ENCODE results near the gene CDH24.

CDH24 gene

DNA sequence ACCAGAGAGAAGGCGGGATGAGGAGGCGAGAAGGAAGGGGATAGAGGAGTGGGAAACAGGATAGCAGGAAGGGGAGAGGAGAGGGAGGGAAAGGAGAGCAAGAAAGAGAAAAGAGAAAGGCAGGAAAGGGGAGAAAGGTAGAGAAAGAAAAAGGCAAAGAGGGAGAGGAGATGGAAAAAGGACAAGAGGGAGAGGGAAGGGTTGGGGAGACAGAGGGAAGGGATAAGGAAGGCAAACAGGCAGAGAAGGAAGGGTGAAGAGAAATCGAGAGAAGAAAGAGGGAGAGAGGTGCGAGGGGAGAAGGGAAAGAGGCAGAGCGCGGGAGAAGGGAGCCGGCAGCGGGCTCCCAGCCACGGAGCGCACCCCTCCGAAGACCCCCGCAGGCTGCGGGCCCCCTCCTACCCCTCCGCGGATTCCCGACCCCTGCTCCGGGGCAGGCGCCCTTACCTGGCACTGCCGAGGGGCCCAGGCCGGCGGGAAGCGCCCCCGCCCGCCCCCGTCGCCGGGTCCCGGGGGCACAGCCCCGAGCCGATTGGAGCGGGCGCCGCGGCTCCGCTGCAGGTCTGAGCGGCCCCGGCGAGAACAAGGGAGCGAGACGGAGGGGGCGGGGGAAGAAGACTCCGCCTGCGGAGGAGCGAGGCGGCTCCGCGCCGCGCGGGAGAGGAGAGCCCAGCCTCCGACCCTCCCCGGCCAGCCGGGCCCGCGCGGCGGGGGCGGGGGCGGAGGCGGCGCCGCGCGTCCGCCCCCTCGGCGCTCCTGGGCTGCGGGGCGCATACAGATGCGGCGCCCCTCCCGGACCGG is at the start of gene CDH24:
Gene CDH24, minus strand, starts transcription at position 565 of the 801 bp plus-strand sequence. CDS start 1,787 bp downstream, outside the sequence.
- DNase-seq: peak; percentile 90

GRCh38 chr14:23106747-23107045 is 49.4 kb upstream of the CDH24 start:
- DNase-seq: no peak

DNA sequence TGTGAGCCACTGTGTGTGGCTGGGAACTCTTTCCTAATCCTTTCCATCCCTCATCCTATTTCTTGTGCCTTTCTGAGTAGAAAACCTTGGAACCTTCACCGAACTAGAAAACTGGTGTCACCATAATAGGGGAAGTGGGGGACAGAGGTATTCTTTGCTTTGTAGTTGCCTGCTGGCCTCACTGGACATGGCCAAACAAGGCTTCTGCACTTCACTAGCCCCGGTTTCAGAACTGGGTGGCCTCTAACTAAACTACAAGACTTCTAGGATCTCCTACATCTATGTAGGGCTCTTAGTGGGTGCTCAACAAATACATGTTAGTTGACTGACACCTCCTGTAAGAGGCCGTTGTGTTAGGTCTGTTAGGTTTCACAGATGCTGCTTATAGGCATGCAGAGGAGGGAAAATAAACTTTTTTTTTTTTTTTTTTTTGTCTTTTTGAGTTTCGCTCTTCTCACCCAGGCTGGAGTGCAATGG is 48.1 kb upstream of the CDH24 start:
- DNase-seq: no peak

DNA sequence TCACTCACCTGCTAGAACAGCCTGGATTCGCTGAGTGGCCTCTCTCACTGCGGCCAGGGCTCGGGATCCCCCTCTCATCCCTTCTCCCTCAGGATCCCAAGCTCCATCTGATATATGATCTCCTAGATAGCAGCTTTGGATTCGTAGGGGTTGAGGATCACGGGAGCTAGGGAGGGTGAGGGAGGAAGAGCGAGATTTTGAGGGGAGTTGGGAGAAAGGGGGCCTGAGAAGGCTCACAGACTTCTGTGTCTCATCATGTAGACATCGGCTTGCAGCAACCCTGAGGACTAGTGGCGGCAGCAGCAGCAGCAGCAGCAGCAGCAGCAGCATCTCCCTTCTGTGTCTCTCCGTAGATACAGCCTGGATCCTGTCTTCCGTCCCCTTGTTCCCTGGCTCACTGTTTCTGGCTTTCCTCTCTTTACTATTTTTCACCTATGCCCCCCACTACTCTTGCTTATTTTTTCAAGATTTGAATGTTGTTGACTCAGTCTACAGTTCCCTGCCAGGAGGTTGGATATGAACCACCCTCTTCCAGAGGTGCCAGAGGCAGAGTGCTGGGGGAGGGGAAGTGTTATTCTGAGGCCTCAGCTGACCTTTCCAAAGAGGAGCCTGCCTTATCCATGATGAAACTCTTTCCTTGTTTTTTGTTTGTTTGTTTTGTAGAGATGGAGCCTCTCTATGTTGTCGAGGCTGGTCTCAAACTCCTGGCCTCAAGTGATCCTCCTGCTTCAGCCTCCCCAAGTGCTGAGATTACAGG is 47.4 kb upstream of the CDH24 start, which contains the start of gene CIROP:
Gene CIROP, minus strand, starts transcription at position 399 of the 757 bp plus-strand sequence. Its CDS starts 69 bp downstream, at position 330.
- DNase-seq: no peak

DNA sequence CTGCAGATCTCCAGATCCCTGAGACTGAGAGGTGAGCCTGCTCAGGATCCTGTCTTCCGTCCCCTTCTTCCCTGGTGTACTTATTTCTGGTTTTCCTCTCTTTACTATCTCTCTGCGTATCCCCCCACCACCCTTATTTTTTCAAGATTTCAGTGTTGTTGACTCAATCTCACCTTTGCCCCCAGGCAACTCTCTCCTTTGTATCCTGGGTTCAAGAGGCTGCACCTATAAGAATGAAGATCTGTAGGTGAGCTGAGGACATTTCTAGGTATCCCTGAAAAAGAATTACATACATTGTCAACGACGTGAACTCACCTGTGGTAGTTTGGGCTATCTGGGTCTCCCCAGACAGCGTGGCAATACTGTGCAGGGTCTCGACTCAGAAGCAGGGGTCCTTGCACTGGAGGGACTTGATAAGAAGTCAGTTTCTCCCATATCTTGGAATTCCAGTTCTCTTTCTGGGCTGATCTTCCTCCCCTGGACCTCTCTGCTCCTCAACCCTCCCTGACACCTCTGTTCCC is 46.8 kb upstream of the CDH24 start:
- no peak for DNase-seq

DNA sequence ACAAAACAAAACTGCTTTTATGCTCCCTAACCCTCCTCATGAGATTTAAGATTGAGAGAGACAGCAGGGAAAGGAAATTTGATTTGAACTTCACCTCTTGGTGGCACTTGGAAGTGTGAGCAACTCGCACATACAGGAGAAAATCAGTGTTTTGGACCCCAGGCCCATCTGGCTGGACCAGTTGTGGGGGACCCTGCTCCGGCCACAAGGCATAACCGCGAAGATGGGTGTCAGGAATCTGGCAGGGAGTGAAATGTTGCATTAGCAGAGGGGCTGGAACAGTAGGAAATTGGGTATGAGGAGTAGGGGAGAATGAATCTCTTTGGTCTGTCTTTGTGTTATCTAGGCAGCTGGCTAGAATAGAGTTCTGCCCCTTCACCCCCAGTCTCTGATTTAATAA is 46.3 kb upstream of the CDH24 start:
- no peak for DNase-seq

- DNase-seq: no peak
Measured at GRCh38 chr14:23102801-23103200, 45.5 kb upstream of the CDH24 start.

DNA sequence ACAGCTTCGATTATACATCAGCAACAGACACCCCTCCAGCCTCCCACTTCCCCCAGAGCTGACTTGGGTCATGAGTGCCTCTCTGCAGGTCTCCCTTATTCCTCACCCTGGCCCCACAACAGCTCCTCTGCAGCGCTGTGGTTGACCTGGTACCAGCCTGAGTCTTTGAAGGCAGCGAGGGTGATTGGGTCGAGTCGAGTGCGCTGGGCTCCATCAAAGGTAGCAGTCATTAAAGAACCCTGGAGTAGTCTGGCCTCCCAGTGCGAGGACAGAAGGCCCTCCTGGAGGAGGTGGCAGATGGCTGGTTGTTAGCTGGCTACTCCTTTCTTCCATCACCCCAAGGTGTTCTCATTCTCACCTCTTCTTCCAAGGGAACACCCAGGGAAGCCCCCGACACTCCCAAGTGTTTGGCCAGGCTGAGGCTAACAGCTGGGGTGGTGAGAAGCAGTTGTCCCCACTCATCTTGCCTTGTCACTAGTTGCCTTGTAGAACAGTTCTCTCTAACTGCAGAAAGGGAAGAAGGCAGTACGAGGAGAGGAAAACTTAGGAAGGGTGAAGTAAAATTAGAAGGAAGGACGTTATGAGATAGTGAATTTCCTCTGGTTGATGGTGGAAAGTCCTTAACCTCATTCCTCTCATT is 44.8 kb upstream of the CDH24 start:
- DNase-seq: no peak

- no peak for DNase-seq
Measured at GRCh38 chr14:23101213-23101970, 44.1 kb upstream of the CDH24 start.

DNA sequence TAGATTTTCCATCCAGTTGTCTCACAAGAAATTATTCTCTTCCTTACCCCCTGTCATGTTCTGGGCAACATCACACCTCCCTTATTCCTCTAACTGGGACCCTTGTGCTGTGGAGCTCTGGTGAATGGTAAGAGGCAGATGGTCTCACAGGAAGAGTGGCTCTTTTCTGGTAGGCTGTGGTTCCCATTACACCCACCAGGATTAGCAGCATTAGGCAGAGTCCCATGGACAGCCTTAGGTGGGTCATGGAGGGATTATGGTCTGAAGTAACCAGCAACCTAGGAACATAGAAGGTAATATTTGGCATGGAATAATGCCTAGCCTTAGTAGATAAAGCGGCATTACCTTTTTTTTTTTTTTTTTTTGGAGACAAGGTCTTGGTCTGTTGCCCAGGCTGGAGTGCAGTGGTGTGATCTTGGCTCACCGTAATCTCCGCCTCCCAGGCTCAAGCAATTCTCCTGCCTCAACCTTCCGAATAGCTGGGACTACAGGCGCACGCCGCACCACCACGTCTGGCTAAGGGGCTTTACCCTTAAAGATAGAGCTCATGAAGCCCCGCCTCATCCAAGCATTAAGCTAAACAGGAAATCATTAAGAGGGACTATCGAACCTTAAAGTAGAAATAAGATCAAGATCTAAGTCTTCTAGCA is 42.0 kb upstream of the CDH24 start:
- DNase-seq: no peak

GRCh38 chr14:23097786-23098185 is 40.5 kb upstream of the CDH24 start:
- peak; percentile 30 for DNase-seq

DNA sequence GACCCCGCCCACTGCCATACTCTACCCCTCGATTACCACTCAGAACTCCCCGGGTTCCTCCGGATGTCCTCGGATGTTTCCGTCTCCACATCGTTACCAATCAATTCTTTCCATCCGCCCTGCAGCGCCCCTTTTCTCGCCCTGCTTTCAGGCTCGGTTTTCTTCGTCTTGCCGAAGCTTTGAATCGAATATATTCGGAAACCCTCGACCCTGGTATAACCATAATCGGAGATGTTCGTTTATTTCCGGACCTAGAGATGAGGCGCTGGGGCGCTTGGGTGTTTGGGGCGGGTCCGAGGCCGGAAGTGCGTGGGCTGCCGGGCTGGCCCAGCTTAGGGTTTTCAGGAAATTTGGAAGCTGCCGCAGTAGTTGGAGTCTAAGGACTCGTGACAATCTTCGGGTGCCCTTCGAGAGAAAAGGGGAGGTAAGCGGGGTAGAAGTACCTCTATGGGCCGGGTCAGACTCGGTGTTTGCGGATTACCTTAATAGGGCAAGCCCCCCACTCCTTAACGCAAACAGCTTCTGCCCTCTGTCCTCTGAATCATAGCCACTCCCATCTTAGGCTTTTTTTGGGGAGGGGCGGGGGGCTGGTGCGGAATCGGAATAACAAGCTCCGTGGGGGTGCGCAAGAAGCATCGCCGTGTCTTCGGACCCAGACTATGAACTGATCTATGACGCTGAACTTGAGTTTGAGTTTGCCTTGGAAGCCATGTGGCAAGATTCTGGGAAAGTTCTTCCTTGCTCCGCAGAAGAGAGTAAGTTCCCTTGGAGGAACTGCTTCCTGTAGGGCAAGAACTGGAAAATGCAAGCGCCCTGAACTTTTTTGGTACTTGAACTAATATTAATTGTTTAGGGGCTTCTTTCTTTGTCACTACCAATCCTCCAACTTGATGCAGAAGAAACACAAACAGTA is 38.1 kb upstream of the CDH24 start, which contains the start of gene C14orf119:
Gene C14orf119, plus strand, starts transcription at position 310 of the 913 bp plus-strand sequence. CDS start 2,154 bp downstream, outside the sequence.
- peak; percentile 99 for DNase-seq

DNA sequence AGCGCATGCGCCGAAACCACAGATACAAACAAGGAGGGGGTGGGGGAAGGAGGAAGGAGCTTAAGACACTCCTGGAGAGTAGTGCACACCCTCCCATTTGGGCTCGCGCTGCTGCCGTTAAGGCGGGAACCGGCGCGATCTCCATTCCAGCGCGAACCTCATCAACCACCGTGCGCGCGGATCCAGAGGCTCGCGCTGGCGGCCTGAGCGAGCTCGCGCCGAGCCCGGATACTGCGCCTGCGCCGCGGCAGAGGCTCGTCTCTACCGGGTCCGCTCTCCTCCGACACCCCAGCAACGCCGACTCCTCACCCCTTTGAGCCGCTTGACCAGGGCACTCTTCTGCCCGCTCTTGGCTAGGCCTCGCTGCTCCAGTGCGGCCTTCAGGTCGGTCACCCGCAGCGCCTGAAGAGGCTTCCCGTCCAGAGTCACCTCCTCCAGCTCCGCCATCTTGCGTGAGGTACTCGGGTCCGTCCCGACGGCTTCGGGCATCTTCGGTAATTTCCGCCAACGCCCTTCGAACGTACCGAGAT is 37.4 kb upstream of the CDH24 start, which contains the start of gene ACIN1:
Gene ACIN1, minus strand, starts transcription at position 471 of the 530 bp plus-strand sequence. Its CDS starts 24 bp downstream, at position 447.
- peak; percentile 89 for DNase-seq

DNA sequence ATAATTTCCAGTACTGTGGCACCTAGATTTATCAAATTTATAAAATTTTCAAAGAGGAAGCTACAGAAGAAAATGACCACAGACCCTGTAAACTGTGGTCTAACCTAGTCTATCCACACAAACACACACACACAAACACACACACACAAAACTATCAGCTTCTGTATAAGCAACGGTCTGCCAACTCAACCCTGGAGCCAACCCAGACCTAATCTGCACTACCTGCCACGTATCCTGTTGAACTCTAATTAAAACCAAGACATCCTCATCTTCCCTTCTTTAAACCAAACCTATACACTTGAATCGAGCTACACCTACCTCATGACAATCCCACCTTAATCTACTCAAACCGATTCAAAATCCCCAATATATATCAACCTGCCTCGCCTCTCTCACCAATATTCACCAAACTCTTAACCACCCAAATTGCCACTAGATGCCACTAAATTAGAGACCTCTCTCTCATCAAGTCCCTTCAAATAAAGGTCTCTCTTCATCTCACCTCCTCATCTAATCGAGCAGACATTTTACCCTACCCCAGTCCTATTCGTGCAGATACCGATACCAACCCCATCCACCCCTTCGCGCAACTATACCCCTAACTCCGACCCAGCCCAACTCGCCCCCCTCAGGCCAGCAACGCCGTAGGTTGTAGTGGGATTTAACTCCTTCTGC is 36.8 kb upstream of the CDH24 start:
- peak; percentile 42 for DNase-seq

DNA sequence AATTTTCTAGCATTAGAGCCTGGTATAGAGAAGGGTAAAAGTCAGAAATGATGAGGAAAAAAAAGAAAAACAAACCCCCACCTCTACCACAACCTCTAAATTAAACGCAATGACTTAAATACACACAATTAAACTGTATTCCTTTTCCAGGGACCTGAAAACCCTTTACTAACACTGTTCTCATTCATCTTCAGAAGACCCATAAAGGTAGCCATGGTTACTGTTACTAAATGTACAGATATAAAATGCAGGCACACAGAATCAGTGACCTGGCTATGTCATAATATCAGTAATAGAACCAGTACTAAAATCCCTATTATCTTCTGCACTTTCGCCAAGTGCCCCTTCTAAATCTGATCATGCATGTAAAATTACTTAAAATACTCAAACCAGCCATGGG is 36.2 kb upstream of the CDH24 start:
- no peak for DNase-seq

- DNase-seq: no peak
Measured at GRCh38 chr14:23093104-23093503, 35.8 kb upstream of the CDH24 start.

- no peak for DNase-seq
Measured at GRCh38 chr14:23091294-23092225, 34.2 kb upstream of the CDH24 start.

- DNase-seq: no peak
Measured at GRCh38 chr14:23090254-23090636, 32.9 kb upstream of the CDH24 start.
